Measurements from ENCODE around the gene RTKN.

RTKN gene

DNA sequence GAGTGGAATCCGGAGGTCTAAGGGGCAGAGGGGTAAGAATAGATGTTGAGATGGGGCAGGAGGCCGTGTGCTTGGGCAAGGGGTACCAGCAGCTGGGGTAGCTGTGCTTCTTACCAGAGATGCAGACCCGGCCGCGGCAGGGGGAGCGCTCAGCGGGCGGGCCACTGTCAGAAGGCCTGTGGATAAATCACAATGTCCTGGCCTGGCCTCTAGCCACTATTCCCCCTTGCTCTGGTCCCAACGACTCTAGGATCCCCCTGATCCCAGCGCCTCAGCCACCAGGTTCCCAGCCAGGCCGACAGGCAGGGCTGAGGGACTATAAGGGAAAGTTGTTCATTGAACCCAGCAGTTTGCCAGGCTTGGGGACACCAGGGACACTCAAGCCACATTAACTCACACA is 11.2 kb downstream of the RTKN start:
- Histone ChIP-seq H3K36me3 (ENCODE audit: insufficient read depth, low read length) (peaks cover 83% of the 10 kb centered on the region), H3K27ac (ENCODE audit: low read depth, low read length) (no peak overlapping the region), H3K9me3 (ENCODE audit: insufficient read depth, low read depth, low read length) (no peaks in the 10 kb centered on the region), H3K4me3 (ENCODE audit: low read length) (no peak overlapping the region), H3K9ac (ENCODE audit: low read depth, low read length) (no peak overlapping the region), H3K27me3 (ENCODE audit: insufficient read depth, low read length) (no peaks in the 10 kb centered on the region), H3K4me1 (ENCODE audit: insufficient read depth, low read length) (no peaks in the 10 kb centered on the region)
- 93% methylated on average over 11 of the region's 11 CpGs for WGBS

DNA sequence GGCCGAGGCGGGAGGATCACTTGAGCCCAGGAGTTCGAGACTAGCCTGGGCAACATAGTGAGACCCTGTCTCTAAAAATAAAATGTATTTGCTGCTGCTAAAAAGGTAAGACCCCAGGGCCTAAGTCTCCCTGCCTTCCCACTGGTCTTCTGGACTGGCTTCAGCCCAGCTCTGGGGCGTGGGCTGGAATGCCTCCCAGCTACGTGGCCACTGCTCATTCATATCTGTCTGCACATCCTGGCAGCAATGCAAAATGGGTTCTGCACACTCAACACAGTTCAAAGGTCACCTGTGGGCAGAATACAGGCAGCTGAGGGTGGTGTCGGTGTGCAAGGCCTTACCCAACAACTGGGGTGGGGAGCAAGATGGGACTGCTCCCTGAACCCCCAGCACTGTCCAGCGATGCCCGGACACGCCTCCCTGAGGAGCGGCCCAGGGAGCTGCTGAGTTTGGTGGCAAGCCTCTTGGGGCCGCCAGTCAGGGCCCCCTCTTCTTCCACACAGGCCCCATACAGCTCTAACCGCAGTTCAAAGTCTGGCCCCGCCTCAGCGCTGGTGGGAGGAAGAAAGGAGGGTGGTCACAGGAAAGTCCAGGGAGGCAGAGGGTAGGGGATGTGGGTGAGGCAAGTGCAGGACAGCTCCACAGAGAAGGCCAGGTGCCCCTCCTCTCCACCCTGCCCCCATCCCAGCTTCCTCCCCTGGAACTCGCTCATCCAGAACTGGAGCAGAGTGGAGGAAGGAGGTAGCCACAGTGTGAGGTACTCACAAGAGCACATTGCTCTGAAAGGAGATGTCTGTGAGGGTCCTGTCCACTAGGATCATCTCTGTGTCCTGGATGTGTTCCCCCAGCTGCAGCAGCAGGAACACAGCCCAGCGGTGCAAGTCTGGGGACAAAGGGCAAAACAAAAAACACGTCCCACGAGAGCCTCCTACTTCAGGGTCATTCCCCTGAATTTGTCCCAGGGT is 12.0 kb downstream of the RTKN start:
- no peaks in the 10 kb centered on the region for H3K27me3 ChIP-seq (ENCODE audit: insufficient read depth, low read length)
- H3K9me3 ChIP-seq (ENCODE audit: insufficient read depth, low read depth, low read length), result no peaks in the 10 kb centered on the region
- no peak overlapping the region for H3K4me3 ChIP-seq (ENCODE audit: low read length)
- H3K9ac ChIP-seq (ENCODE audit: low read depth, low read length), result no peak overlapping the region
- WGBS, result 93% methylated on average over 17 of the region's 18 CpGs
- no peaks in the 10 kb centered on the region for H3K4me1 ChIP-seq (ENCODE audit: insufficient read depth, low read length)
- peaks cover 83% of the 10 kb centered on the region for H3K36me3 ChIP-seq (ENCODE audit: insufficient read depth, low read length)
- H3K27ac ChIP-seq (ENCODE audit: low read depth, low read length), result no peak overlapping the region

DNA sequence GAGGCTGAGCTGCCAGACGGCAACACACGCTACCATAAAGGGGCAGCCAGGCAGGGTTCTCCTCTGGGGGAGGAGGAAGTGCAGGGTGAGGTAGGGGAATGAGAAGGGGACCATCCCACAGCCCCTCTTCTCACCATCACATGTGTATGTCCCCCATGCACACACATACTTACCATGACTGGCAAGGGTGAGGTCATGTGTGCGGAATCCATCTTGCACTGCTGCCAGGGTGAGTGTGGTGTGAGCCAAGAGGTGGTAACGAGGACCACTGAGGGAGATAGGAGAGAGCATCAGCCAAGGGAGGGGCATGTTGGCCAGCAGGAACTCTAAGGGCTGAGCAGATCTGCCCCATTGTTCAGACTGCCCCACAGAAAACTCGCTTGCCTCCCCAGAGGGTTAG is 13.1 kb downstream of the RTKN start:
- Histone ChIP-seq H3K9ac (ENCODE audit: low read depth, low read length) (no peak overlapping the region), H3K27ac (ENCODE audit: low read depth, low read length) (no peak overlapping the region), H3K36me3 (ENCODE audit: insufficient read depth, low read length) (peaks cover 84% of the 10 kb centered on the region), H3K4me3 (ENCODE audit: low read length) (no peak overlapping the region), H3K27me3 (ENCODE audit: insufficient read depth, low read length) (no peaks in the 10 kb centered on the region), H3K4me1 (ENCODE audit: insufficient read depth, low read length) (no peaks in the 10 kb centered on the region), H3K9me3 (ENCODE audit: insufficient read depth, low read depth, low read length) (no peaks in the 10 kb centered on the region)
- 96% methylated on average over 5 of the region's 5 CpGs for WGBS

DNA sequence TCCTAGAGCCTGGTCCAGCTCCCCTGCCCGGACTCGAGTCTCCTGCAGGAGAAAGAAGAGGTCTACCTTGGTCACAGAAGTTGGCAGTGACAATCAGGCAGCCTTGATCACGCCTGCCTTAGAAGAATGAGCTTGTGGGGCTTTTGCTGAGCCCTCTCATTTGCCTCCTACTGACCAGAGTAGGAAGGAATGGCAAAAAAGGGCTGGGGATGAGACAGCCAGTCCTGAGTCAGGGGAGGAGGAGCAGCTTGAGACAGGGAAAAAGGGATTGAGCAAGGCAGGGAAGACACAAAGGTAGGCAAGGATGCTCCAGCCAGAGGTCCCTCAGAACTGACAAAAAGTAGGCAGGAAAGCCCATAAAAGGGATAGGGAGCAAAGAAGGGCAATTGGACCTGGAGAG is 14.2 kb downstream of the RTKN start:
- WGBS, result 86% methylated on average over 3 of the region's 3 CpGs
- Histone ChIP-seq H3K27ac (ENCODE audit: low read depth, low read length) (no peak overlapping the region), H3K36me3 (ENCODE audit: insufficient read depth, low read length) (peaks cover 81% of the 10 kb centered on the region), H3K4me1 (ENCODE audit: insufficient read depth, low read length) (no peaks in the 10 kb centered on the region), H3K4me3 (ENCODE audit: low read length) (no peak overlapping the region), H3K9ac (ENCODE audit: low read depth, low read length) (no peak overlapping the region), H3K9me3 (ENCODE audit: insufficient read depth, low read depth, low read length) (no peaks in the 10 kb centered on the region), H3K27me3 (ENCODE audit: insufficient read depth, low read length) (no peaks in the 10 kb centered on the region)

GRCh38 chr2:74426181-74426758 is 15.5 kb downstream of the RTKN start:
- H3K36me3 ChIP-seq (ENCODE audit: insufficient read depth, low read length), result peaks cover 69% of the 10 kb centered on the region
- WGBS, result 84% methylated on average over 14 of the region's 14 CpGs
- no peak overlapping the region for H3K9ac ChIP-seq (ENCODE audit: low read depth, low read length)
- no peak overlapping the region for H3K27ac ChIP-seq (ENCODE audit: low read depth, low read length)
- H3K9me3 ChIP-seq (ENCODE audit: insufficient read depth, low read depth, low read length), result no peaks in the 10 kb centered on the region
- no peaks in the 10 kb centered on the region for H3K4me1 ChIP-seq (ENCODE audit: insufficient read depth, low read length)
- H3K27me3 ChIP-seq (ENCODE audit: insufficient read depth, low read length), result no peaks in the 10 kb centered on the region
- H3K4me3 ChIP-seq (ENCODE audit: low read length), result no peak overlapping the region

DNA sequence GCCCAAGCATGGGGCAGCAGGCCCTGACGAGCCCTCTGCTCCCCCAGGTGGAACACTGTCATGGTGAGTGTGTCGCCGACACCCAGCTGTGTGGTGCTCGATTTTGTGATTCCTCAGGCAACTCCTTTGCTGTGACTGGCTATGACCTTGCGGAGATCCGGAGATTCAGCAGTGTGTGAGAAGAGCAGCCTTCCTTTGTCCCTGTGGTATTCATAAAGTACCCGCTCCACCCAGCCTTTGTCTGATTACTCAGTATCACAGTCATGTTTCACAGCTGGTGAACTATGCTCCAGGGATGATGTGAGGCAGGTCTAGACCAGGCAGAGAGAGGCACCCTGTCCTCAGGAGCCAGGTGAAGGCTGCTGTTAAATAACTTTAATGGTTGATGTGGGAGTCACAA is 16.2 kb downstream of the RTKN start:
- peaks cover 1% of the 10 kb centered on the region; the same call in 1 of the 2 replicates for H3K27me3 ChIP-seq (ENCODE audit: insufficient read depth, low read length)
- H3K36me3 ChIP-seq (ENCODE audit: insufficient read depth, low read length), result peaks cover 61% of the 10 kb centered on the region
- no peak overlapping the region for H3K4me3 ChIP-seq (ENCODE audit: low read length)
- H3K27ac ChIP-seq (ENCODE audit: low read depth, low read length), result no peak overlapping the region
- H3K9me3 ChIP-seq (ENCODE audit: insufficient read depth, low read depth, low read length), result no peaks in the 10 kb centered on the region
- no peak overlapping the region for H3K9ac ChIP-seq (ENCODE audit: low read depth, low read length)
- H3K4me1 ChIP-seq (ENCODE audit: insufficient read depth, low read length), result no peaks in the 10 kb centered on the region
- WGBS, result 89% methylated on average over 7 of the region's 7 CpGs

DNA sequence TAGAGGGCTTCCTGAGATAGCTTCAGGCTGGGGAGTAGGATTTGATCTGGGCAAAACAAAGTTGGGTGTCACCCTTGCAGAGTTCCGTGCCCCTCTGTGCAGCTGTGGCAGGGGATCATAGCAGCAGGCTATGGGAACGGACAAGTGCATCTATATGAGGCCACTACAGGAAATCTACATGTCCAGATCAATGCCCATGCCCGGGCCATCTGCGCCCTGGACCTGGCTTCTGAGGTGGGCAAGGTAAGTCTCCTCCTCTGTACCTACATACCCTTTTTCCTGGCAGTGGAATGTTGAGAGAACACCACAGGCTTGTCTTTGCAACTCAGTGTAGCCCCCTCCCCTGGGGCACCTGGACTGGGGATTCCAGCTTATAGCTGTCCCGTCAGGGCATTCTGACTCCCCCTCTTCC is 16.7 kb downstream of the RTKN start:
- H3K4me1 ChIP-seq (ENCODE audit: insufficient read depth, low read length), result no peaks in the 10 kb centered on the region
- H3K9ac ChIP-seq (ENCODE audit: low read depth, low read length), result no peak overlapping the region
- peaks cover 5% of the 10 kb centered on the region; the same call in 1 of the 2 replicates for H3K27me3 ChIP-seq (ENCODE audit: insufficient read depth, low read length)
- H3K36me3 ChIP-seq (ENCODE audit: insufficient read depth, low read length), result peaks cover 56% of the 10 kb centered on the region
- WGBS, result 90% methylated on average over 5 of the region's 5 CpGs
- H3K4me3 ChIP-seq (ENCODE audit: low read length), result no peak overlapping the region
- H3K9me3 ChIP-seq (ENCODE audit: insufficient read depth, low read depth, low read length), result no peaks in the 10 kb centered on the region
- no peak overlapping the region for H3K27ac ChIP-seq (ENCODE audit: low read depth, low read length)

DNA sequence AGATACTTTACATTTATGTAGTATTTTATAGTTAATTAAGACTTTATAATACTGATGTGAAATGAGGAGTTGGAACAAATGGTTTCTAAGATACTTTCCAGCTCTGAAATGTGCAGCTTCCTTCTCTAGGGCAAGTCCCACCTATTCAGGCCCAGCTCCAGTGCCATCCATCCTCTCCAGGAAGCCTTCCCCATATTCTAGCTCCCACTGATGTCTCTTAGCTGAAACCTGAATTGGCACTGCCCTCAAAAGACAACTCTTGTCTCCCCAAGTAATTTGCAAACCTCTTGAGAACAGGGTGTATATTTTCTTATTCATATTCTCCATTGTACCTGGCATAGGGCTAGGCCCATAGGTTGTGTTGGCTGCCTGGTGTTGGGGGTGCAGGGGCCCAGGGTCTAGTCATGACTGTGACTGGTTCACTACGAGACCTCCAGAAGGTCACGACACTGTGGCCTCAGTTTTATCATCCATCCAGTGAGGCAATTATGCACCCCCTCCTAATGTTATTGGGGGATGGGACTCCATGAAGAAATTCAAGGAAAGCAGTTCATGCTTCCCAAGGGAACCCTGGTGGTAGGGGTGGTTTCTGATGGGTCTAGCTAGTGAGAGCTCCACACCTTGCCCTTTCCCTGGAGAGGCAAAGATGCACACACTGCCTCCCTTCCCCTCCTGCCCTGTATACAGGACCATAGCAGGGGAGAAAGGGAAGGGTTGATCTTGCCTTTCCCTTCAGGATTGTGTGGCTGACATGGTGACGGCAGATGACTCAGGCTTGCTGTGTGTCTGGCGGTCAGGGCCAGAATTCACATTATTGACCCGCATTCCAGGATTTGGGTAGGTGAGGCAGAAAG is 17.4 kb downstream of the RTKN start:
- Histone ChIP-seq H3K4me3 (ENCODE audit: low read length) (no peak overlapping the region), H3K36me3 (ENCODE audit: insufficient read depth, low read length) (peaks cover 49% of the 10 kb centered on the region), H3K27ac (ENCODE audit: low read depth, low read length) (no peak overlapping the region), H3K9me3 (ENCODE audit: insufficient read depth, low read depth, low read length) (no peaks in the 10 kb centered on the region), H3K27me3 (ENCODE audit: insufficient read depth, low read length) (peaks cover 5% of the 10 kb centered on the region; the same call in 1 of the 2 replicates), H3K4me1 (ENCODE audit: insufficient read depth, low read length) (no peaks in the 10 kb centered on the region), H3K9ac (ENCODE audit: low read depth, low read length) (no peak overlapping the region)
- WGBS, result 88% methylated on average over 5 of the region's 5 CpGs

DNA sequence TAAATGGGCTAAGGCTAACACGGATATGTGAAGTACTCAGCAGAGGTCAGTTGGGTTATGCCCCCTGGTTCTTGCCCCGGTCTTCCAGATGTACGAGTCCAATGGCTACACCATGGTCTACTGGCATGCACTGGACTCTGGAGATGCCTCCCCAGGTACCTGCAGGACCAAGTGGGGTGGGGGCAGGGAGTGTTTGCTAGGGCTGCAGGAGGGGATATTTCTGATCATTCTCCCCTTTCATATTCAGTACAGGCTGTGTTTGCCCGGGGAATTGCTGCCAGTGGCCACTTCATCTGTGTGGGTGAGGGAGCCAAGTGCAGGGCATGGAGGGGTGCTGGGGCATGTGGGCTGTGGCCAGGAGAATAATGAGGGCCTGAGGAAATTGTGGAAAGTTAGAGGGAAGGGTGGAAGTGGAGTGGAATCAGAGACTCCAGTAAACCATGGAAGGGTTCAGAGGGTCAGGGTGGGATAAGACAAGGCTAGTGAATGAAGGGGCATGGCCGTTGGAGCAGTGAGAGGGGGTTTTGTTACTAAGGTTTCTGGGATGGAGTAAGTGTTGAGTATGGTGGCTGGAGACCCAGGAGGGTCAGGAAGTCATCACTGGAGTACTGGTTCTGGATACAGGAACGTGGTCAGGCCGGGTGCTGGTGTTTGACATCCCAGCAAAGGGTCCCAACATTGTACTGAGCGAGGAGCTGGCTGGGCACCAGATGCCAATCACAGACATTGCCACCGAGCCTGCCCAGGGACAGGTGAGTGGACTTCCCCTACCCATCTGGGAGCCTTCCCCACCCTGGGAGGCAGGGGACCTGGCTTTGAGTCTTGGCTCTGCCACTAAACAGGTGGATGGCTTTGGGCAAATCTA is 18.3 kb downstream of the RTKN start:
- Histone ChIP-seq H3K36me3 (ENCODE audit: insufficient read depth, low read length) (peaks cover 40% of the 10 kb centered on the region), H3K9me3 (ENCODE audit: insufficient read depth, low read depth, low read length) (no peaks in the 10 kb centered on the region), H3K9ac (ENCODE audit: low read depth, low read length) (no peak overlapping the region), H3K27ac (ENCODE audit: low read depth, low read length) (no peak overlapping the region), H3K4me3 (ENCODE audit: low read length) (no peak overlapping the region), H3K4me1 (ENCODE audit: insufficient read depth, low read length) (no peaks in the 10 kb centered on the region), H3K27me3 (ENCODE audit: insufficient read depth, low read length) (peaks cover 5% of the 10 kb centered on the region; the same call in 1 of the 2 replicates)
- WGBS, result 83% methylated on average over 9 of the region's 9 CpGs

GRCh38 chr2:74421221-74421870 is 20.4 kb downstream of the RTKN start, which contains the start of the genes C2orf81 and WDR54:
Gene C2orf81 (minus strand): TSS chr2:74421619. CDS start chr2:74421560, 59 bp downstream.
Gene WDR54 (plus strand): TSS chr2:74421730. CDS start chr2:74422154, 424 bp downstream.
- Histone ChIP-seq H3K27ac (ENCODE audit: low read depth, low read length) (peak within 1 kb of the TSS; percentile 58), H3K9ac (ENCODE audit: low read depth, low read length) (peak within 1 kb of the TSS; percentile 75), H3K27me3 (ENCODE audit: insufficient read depth, low read length) (peaks cover 5% of the 10 kb centered on the region; the same call in 1 of the 2 replicates), H3K4me1 (ENCODE audit: insufficient read depth, low read length) (no peaks in the 10 kb centered on the region), H3K36me3 (ENCODE audit: insufficient read depth, low read length) (peaks cover 19% of the 10 kb centered on the region), H3K4me3 (ENCODE audit: low read length) (peak within 1 kb of the TSS; percentile 86), H3K9me3 (ENCODE audit: insufficient read depth, low read depth, low read length) (no peaks in the 10 kb centered on the region)
- WGBS, result 2% methylated on average over 57 of the region's 57 CpGs

Data from HUES64 (cell line).